AG20443 (cell line): ENCODE data around the gene PKNOX1.
"Not testable (repeated sequence)": the region's sequence is repeated elsewhere in the genome, so short reads cannot be mapped to it uniquely, and the experiment has no call there.

Source experiments
- DNase-seq: peaks from one replicate; pipeline ENCODE4 v3.0.0; 2012; ENCODE audit warnings: low spot score, mixed read lengths

PKNOX1 gene

GRCh38 chr21:43021191-43021590, 46.8 kb downstream of the PKNOX1 start:
- DNase-seq, result peak; percentile 43

GRCh38 chr21:43021756-43022600, 47.6 kb downstream of the PKNOX1 start:
- no peak for DNase-seq

GRCh38 chr21:43023175-43023574, 48.8 kb downstream of the PKNOX1 start:
- no peak for DNase-seq

GRCh38 chr21:43024439-43025136, 50.2 kb downstream of the PKNOX1 start:
- DNase-seq, result no peak

GRCh38 chr21:43025636-43026180, 51.3 kb downstream of the PKNOX1 start:
- DNase-seq, result peak; percentile 50

- no peak for DNase-seq
Observed at GRCh38 chr21:43027846-43028731, 53.7 kb downstream of the PKNOX1 start.

- DNase-seq, result no peak
Observed at GRCh38 chr21:43029785-43030184, 55.4 kb downstream of the PKNOX1 start.

- no peak for DNase-seq
Observed at GRCh38 chr21:43031121-43031619, 56.8 kb downstream of the PKNOX1 start.

GRCh38 chr21:43034101-43034500, 59.7 kb downstream of the PKNOX1 start:
- DNase-seq, result no peak

GRCh38 chr21:43034826-43035225, 60.5 kb downstream of the PKNOX1 start:
- no peak for DNase-seq

- not testable (repeated sequence) for DNase-seq
Observed at GRCh38 chr21:43036889-43037288, 62.5 kb downstream of the PKNOX1 start.

- DNase-seq, result not testable (repeated sequence)
Observed at GRCh38 chr21:43037918-43038658, 63.7 kb downstream of the PKNOX1 start.

- not testable (repeated sequence) for DNase-seq
Observed at GRCh38 chr21:43038659-43039044, 64.3 kb downstream of the PKNOX1 start.

- not testable (repeated sequence) for DNase-seq
Observed at GRCh38 chr21:43042169-43042568, 67.8 kb downstream of the PKNOX1 start.

- DNase-seq, result not testable (repeated sequence)
Observed at GRCh38 chr21:43043291-43043690, 68.9 kb downstream of the PKNOX1 start.

GRCh38 chr21:43044547-43044946, 70.2 kb downstream of the PKNOX1 start:
- not testable (repeated sequence) for DNase-seq

GRCh38 chr21:43045165-43045875, 71.0 kb downstream of the PKNOX1 start:
- DNase-seq, result not testable (repeated sequence)

- DNase-seq, result not testable (repeated sequence)
Observed at GRCh38 chr21:43045876-43046821, 71.8 kb downstream of the PKNOX1 start.

- DNase-seq, result not testable (repeated sequence)
Observed at GRCh38 chr21:43053112-43053511, 78.8 kb downstream of the PKNOX1 start.
